ENCODE measurements around the gene ATAD5.

GRCh38 chr17:30816165-30816564 is 15.6 kb upstream of the ATAD5 start:
- TF ChIP-seq, protein P1, sequence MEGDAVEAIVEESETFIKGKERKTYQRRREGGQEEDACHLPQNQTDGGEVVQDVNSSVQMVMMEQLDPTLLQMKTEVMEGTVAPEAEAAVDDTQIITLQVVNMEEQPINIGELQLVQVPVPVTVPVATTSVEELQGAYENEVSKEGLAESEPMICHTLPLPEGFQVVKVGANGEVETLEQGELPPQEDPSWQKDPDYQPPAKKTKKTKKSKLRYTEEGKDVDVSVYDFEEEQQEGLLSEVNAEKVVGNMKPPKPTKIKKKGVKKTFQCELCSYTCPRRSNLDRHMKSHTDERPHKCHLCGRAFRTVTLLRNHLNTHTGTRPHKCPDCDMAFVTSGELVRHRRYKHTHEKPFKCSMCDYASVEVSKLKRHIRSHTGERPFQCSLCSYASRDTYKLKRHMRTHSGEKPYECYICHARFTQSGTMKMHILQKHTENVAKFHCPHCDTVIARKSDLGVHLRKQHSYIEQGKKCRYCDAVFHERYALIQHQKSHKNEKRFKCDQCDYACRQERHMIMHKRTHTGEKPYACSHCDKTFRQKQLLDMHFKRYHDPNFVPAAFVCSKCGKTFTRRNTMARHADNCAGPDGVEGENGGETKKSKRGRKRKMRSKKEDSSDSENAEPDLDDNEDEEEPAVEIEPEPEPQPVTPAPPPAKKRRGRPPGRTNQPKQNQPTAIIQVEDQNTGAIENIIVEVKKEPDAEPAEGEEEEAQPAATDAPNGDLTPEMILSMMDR (IDR thresholded peaks at IDR 0.05; ENCODE audit: insufficient read depth, low read length), result no peak
- no peak for TF ChIP-seq POLR2AphosphoS5 (IDR thresholded peaks at IDR 0.05; ENCODE audit: low read depth)
- no peak for TF ChIP-seq GABPA (IDR thresholded peaks at IDR 0.05; ENCODE audit: low read depth)
- TF ChIP-seq SPI1 (IDR thresholded peaks at IDR 0.05; ENCODE audit: borderline replicate concordance, low read depth), result no peak

Data from HL-60 (cell line).